Cardiac septum (tissue), 1 donor: Measurements from ENCODE around the gene ASXL2. TPM values are rescaled to one million over a fixed set of nuclear protein-coding genes. Genes with fewer than 3 reads are reported as not detected.
"Not testable (repeated sequence)": the region's sequence is repeated elsewhere in the genome, so short reads cannot be mapped to it uniquely, and the experiment has no call there.

Experiments
- DNase-seq: peaks from one replicate; pipeline ENCODE4 v3.0.0-alpha.2; 2020; ENCODE audit warnings: low spot score
- intact Hi-C: fragments of 100-400 bp; cut with DNase I; formaldehyde crosslinking; loops from one replicate; pipeline ENCODE4 v1.14.0; 2022
- long read RNA-seq: library from polyadenylated mRNA; unstranded; transcript quantifications from one replicate; pipeline ENCODE4 v2.0.0, GENCODE V29; 2021
- total RNA-seq: library from RNA; stranded (reverse); fragmentation: NEBNext Ultra II Directional; extraction: Animal tissue kit (Norgen Biotek cat#: 25700); gene quantifications from one replicate; pipeline ENCODE4 v1.2.1, GENCODE V29; 2021
- donor health status: DM: no; HTN: no; CAD: no.

ASXL2 gene
- total RNA-seq: 24.1 TPM
- long read RNA-seq, partial matches to known transcripts: 0 of 9 reads
- long read RNA-seq, other reads (novel, unspliced or antisense): 9 of 9 reads

DNA sequence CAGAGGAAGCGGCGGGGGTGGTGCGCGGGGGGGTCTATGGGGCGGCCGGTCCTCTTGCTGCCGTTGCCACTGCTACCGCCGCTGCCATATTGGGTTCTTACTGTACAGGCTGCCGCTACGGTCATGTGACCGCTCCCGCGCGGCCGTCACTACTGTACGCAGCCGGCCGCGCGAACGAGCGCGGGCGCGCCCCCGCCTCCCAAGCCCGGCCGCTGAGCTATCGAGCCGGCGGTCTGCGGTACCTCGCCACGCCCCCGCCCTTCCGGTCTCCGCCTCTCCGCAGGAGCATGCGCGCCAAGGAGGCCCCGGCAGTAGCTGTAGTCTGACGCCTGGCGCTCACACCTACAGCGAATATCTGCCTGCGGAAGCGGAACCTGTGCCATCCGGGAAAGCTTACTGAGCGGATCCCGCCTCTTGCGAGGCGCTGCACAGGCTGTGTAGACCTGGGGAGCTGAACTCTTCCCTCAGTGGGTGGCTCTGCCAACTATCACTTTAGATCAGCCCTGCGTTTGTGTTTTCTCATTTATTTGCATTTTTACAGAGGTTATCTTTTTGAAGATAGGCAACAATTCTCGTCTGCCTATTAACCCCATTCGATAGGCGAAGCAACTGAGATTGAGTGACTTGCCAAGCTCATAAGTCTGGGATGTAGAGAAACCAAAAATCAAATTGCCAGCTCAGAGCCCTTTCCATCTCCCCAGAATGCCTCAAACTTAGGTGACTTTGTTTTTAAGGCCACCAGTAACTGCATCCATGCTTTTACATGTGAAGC, at the start of gene ASXL2:
Gene ASXL2 (minus strand): TSS at position 127 of the 772 bp plus-strand sequence. CDS start 265 bp downstream, outside the sequence.
- DNase-seq: peak; percentile 99

GRCh38 chr2:25926984-25927756, 48.9 kb upstream of the ASXL2 start:
- no peak for DNase-seq
- intact Hi-C loops: no loop called here

More for the DNA sequence above, at the start of gene ASXL2:
- intact Hi-C loops: loop anchor here (2.0 to 5.0 kb wide), 2 partner anchors 59 to 156 kb away; partner anchors contain the start of gene RAB10

DNA sequence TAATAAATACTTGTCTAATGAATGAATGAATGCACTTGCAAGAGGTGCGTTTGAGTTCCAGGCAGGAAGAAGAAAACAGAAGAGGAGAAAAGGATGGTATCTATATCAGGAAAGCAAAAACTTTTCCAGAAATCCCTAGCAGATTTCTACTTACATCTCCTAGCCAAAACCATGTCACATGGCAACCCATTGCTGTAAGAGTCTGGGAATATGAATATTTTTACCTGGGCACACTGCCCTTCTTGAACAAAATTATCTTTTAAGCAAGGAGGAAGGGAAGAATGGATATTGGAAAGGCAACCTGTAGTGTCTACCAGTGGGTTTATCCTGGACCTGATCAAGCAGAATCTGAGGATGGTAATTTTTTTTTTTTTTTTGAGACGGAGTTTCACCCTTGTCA, 44.2 kb upstream of the ASXL2 start:
- DNase-seq: no peak
- intact Hi-C loops: no loop called here

DNA sequence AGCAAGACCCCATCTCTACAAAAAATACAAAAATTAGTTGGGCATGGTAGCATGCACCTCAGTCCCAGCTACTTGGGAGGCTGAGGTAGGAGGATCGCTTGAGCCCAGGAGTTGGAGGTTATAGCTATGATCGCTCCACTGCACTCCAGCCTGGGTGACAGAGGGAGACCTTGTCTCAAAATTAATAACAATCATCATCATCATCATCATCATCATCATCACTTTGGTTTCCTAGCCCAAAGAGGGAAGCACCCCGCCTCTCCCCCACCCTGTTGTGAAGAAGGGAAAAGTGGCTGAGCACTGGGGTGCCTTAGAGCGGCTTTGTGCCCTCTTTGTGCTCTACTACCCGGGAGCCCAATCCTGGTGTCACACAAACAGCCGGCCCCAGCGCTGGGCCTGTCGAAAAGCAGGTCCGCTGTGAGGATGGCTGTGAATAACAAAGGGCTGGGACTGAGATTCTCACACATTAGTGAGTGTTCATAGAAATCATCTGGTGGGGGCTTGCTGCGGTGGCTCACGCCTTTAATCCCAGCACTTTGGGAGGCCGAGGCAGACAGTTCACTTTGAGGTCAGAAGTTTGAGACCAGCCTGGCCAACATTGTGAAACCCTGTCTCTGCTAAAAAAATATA, 42.6 kb upstream of the ASXL2 start:
- DNase-seq: no peak
- intact Hi-C loops: no loop called here

DNA sequence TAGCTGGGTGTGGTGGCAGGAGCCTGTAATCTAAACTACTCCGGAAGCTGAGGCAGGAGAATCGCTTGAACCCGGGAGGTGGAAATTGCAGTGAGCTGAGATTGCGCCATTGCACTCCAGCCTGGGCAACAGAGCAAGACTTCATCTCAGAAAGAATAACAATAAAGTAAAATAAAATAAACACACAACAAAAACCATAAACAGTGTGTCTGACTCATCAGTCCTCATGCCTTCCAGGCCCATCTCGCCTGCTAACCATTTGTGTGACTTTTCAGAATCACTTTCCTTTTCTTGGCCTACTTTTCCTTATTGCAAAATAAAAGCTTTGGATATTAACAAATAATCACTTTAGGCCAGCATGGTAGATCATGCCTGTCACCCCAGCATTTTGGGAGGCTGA, 42.0 kb upstream of the ASXL2 start:
- intact Hi-C loops: no loop called here
- no peak for DNase-seq

- no peak for DNase-seq
- intact Hi-C loops: no loop called here
Observed at GRCh38 chr2:25917832-25918231, 39.5 kb upstream of the ASXL2 start.

GRCh38 chr2:25917411-25917810, 39.1 kb upstream of the ASXL2 start:
- DNase-seq, intact Hi-C loops: not testable (repeated sequence)

DNA sequence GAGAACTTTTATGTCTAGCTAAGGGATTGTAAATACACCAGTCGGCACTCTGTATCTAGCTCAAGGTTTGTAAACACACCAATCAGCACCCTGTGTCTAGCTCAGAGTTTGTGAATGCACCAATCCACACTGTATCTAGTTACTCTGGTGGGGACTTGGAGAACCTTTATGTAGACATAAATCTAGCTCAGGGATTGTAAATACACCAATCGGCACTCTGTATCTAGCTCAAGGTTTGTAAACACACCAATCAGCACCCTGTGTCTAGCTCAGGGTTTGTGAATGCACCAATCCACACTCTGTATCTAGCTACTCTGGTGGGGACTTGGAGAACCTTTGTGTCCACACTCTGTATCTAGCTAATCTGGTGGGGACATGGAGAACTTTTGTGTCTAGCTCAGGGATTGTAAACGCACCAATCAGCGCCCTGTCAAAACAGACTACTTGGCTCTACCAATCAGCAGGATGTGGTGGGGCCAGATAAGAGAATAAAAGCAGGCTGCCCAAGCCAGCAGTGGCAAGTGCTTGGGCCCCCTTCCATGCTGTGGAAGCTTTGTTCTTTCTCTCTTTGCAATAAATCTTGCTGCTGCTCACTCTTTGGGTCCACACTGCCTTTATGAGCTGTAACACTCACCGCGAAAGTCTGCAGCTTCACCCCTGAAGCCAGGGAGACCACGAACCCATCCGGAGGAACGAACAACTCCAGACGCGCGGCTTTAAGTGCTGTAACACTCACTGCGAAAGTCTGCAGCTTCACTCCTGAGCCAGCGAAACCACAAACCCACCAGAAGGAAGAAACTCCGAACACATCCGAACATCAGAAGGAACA, 37.9 kb upstream of the ASXL2 start:
- DNase-seq, intact Hi-C loops: not testable (repeated sequence)

GRCh38 chr2:25915411-25915810, 37.1 kb upstream of the ASXL2 start:
- DNase-seq, intact Hi-C loops: not testable (repeated sequence)

DNA sequence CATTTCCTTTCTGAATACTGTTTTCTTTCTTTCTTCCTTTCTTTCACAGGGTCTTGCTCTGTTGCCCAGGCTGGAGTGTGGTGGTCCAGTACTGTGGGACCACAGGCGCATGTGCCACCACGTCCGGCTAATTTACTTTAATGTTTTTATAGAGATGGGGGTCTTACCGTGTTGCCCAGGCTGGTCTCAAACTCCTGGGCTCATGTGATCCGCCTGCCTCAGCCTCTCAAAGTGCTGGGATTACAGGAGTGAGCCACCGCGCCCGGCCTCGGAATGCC, 35.3 kb upstream of the ASXL2 start:
- intact Hi-C loops, DNase-seq: not testable (repeated sequence)

GRCh38 chr2:25912851-25913695, 34.8 kb upstream of the ASXL2 start:
- no peak for DNase-seq
- intact Hi-C loops: no loop called here

DNA sequence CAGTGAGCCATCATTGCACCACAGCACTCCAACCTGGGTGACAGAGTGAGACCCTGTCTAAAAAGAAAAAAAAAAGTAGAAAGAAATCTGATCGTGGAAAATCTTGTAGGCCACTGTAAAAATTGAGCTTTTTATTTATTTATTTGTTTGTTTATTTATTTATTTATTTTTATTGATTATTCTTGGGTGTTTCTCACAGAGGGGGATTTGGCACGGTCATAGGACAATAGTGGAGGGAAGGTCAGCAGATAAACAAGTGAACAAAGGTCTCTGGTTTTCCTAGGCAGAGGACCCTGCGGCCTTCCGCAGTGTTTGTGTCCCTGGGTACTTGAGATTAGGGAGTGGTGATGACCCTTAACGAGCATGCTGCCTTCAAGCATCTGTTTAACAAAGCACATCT, 31.3 kb upstream of the ASXL2 start:
- DNase-seq, intact Hi-C loops: not testable (repeated sequence)

DNA sequence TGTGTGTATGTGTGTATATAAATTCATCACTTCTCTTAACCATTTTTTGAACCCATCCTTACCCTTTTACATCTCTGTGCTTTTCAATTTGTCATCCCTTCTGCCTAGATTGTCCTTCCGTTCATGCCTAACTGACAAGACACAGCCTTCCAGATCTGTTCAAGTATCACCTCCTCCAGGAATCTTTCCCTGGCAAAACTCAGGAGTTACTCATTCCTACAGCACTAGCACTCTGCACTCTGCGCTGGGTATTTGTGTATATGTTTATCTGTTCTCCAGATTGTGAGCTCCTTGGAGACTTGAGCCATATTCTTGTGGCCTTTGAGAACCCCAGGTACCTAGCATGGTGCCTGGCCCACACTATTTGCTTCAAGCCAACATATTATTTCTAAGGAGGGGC, 26.8 kb upstream of the ASXL2 start:
- intact Hi-C loops: no loop called here
- DNase-seq: no peak

DNA sequence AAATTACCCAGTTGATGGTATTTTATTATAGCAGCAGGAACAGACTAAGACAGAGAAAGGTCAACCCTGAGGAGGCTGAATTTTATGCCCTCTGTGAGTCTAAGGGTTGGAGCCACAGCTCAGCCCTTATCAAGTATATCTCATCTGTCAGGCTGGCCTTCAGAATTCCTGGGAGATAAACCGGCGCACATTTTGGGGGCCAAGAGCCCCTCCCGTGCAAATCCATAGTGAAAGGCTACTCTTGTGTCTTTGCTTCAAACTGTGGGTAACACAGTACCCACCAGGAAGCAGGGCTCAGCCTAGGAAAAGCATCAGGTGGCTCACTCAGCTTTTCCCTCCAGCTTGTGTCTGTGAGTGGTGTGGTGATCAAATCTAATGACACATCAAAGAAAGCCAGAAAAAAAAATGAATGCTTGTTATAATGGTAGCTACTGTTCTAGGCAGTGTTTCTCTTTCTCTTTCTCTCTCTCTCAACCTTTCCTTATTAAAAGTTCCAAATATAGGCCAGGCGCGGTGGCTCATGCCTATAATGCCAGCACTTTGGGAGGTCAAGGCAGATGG, 25.0 kb upstream of the ASXL2 start:
- no peak for DNase-seq
- intact Hi-C loops: no loop called here

GRCh38 chr2:25899404-25899970, 21.2 kb upstream of the ASXL2 start:
- intact Hi-C loops: no loop called here
- DNase-seq: no peak

DNA sequence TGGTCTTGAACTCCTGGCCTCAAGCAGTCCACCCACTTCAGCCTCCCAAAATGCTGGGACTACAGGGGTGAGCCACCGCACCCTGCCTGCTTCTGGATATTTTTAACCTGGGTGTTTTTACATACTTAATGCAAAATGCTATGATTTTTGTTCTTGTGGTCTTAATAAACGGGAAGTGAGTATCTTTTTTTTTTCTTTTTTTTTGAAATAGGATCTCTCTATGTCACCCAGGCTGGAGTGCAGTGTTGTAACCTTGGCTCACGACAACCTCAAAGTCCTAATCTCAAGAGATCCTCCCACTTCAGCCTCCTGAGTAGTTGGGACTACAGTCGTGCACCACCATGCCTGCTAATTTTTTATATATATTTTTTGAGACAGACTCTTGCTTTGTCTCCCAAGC, 19.2 kb upstream of the ASXL2 start:
- no peak for DNase-seq
- intact Hi-C loops: no loop called here

DNA sequence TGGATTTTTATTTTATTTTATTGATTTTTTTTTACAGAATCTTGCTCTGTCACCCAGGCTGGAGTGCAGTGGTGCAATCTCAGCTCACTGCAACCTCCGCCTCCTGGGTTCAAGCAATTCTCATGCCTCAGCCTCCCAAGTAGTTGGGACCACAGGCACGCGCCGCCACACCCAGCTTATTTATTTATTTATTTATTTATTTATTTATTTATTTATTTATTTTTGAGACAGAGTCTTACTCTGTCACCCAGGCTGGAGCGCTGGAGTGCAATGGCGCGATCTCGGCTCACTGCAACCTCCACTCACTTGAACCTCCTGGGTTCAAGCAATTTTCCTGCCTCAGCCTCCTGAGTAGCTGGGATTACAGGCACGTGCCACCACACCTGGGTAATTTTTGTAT, 18.0 kb upstream of the ASXL2 start:
- intact Hi-C loops, DNase-seq: not testable (repeated sequence)

GRCh38 chr2:25895610-25896009, 17.3 kb upstream of the ASXL2 start:
- intact Hi-C loops: no loop called here
- no peak for DNase-seq
